Heart right ventricle (tissue), 16 donors: ENCODE measurements around the gene FBXL13. TPM values are rescaled to one million over a fixed set of nuclear protein-coding genes. Genes with fewer than 3 reads are reported as not detected.

Experiments used
- ATAC-seq, 8 donors: fragments of 200-7000 bp; cut with Tn5 transposase; one replicate each; pipeline ENCODE4 v1.9.1; 2020; ENCODE audit warnings: mild to moderate bottlenecking in 8 of 8, moderate library complexity in 8 of 8, moderate number of reproducible peaks in 1 of 8
- DNase-seq, 2 donors: peaks; one replicate each; pipeline ENCODE4 v3.0.0-alpha.2; 2020
- H3K27ac ChIP-seq, 10 donors: fragments of 200-600 bp; sonication (generic) in 2 of 10; one replicate each; pipeline versions ENCODE4 v1.5.0 to v1.8.0; 2020 to 2022; ENCODE audit warnings: mild to moderate bottlenecking in 3 of 10
- H3K27me3 ChIP-seq, 7 donors: fragments of 200-600 bp; one replicate each; pipeline ENCODE4 v1.8.0; 2021 to 2022; ENCODE audit warnings: mild to moderate bottlenecking in 2 of 7
- H3K36me3 ChIP-seq, 9 donors: fragments of 200-600 bp; sonication (generic) in 1 of 9; one replicate each; pipeline versions ENCODE4 v1.5.0 to v1.8.0; 2020 to 2022; ENCODE audit warnings: mild to moderate bottlenecking in 2 of 9
- H3K4me1 ChIP-seq, 9 donors: fragments of 200-600 bp; sonication (generic) in 1 of 9; one replicate each; pipeline versions ENCODE4 v1.5.0 to v1.8.0; 2020 to 2022; ENCODE audit warnings: mild to moderate bottlenecking in 4 of 9
- H3K4me3 ChIP-seq, 10 donors: fragments of 200-600 bp; sonication (generic) in 2 of 10; one replicate each; pipeline versions ENCODE4 v1.5.0 to v1.8.0; 2020 to 2022; ENCODE audit warnings: mild to moderate bottlenecking in 7 of 10, moderate library complexity in 2 of 10
- H3K9me3 ChIP-seq, 11 donors: fragments of 200-600 bp in 10 of 11; sonication (generic) in 2 of 11; one replicate each; pipeline versions ENCODE4 v1.5.0 to v1.8.0; 2013 to 2022; ENCODE audit warnings: mild to moderate bottlenecking in 2 of 11, control low read depth in 1 of 11, moderate library complexity in 1 of 11
- CTCF ChIP-seq, 9 donors: fragments of 200-600 bp; sonication (generic) in 2 of 9; IDR thresholded peaks; one replicate each; pipeline versions ENCODE4 v1.5.0 to v1.8.0; 2021 to 2022; ENCODE audit warnings: antibody characterized with exemption in 9 of 9, mild to moderate bottlenecking in 5 of 9, moderate library complexity in 1 of 9
- WGBS, 2 donors: extraction: QIAGEN DNeasy Blood & Tissue Kit; methylation state at CpG; one replicate each; pipeline ENCODE4 v1.1.7; 2013; ENCODE audit warnings: inconsistent platforms in 1 of 2; 5-methylcytosine and 5-hydroxymethylcytosine counted together
- intact Hi-C, 10 donors: fragments of 100-400 bp; cut with DNase I; formaldehyde crosslinking; loops; one replicate each; pipeline versions ENCODE4 v1.11.1 to v1.14.2; 2022
- long read RNA-seq, 3 donors: library from polyadenylated mRNA; unstranded; transcript quantifications; one replicate each; pipeline ENCODE4 v2.0.0, GENCODE V29; 2020 to 2021
- polyA plus RNA-seq, 2 donors: library from polyadenylated mRNA; stranded (reverse); fragments of 200-250 nt; gene quantifications; one replicate each; pipeline ENCODE4 v1.2.3, GENCODE V29; 2013
- total RNA-seq, 10 donors: library from RNA; stranded (reverse); fragmentation: NEBNext Ultra II Directional in 3 of 10; extraction: Animal tissue kit (Norgen Biotek cat#: 25700) in 3 of 10; gene quantifications; one replicate each; pipeline versions ENCODE4 v1.2.1 to v1.2.4, GENCODE V29; 2021 to 2023
- donor health status: Arrhythmogenic right ventricular cardiomyopathy.
- donor health status: ischemic (EF 13 %, LVEDD 7.1; RV severe dilation, severe dysfunction).
- donor health status: healthy with polysubstance abuse.
- donor health status: DM: no; HTN: yes; CAD: no.
- donor health status: DM: no; HTN: no; CAD: no.
- donor health status: ischemic (EF 25% LVEDD 6.9; RV normal size, moderate dysfunction).
- donor health status: ischemic (EF 25% LVEDD 5.7; RV mildly dilated, moderate dysfunction).
- donor health status: healthy.
- donor health status: DM: yes; HTN: yes; CAD: no.
- donor health status: Ischemic cardiomyopathy.
- donor health status: ischemic (EF 35%, LVEDD 5.7; RV mildly dilated, moderate dysfunction).
- donor health status: nonischemic (EF 11% LVEDD 7.7; RV severe dilation, severe dysfunction).
- donor health status: DM: yes; HTN: yes; CAD: no.
- donor health status: PGD.
- donor health status: ischemic (EF 29% LVEDD 5.4; RV normal size, mild dysfunction).
- donor health status: nonischemic (EF 23%, LVEDD 6.1; RV moderate dilation, normal function).

Gene FBXL13
- total RNA-seq, result under 1 TPM; 0.28 to 0.87 (median 0.45) TPM
- under 1 TPM in 1 of 2 donors, not detected in 1; 0.12 TPM for polyA plus RNA-seq
- long read RNA-seq, donor 1, partial matches to known transcripts, result 0 of 1 reads
- long read RNA-seq, donor 1, other reads (novel, unspliced or antisense), result 1 of 1 reads
- long read RNA-seq, donor 2, partial matches to known transcripts, result 0 of 1 reads
- long read RNA-seq, donor 2, other reads (novel, unspliced or antisense), result 1 of 1 reads
- long read RNA-seq, donor 3, partial matches to known transcripts, result 0 of 2 reads
- long read RNA-seq, donor 3, other reads (novel, unspliced or antisense), result 2 of 2 reads

- intact Hi-C loops, result loop anchor here in 4 of 10 donors (1.0 to 10.0 kb wide), 4 partner anchors 70 to 327 kb away; partner anchors contain the start of genes FAM185A (in 3 of the 4) and NAPEPLD (in 3 of the 4)
- ATAC-seq (peak; percentile 95 to 98 (median 97)), DNase-seq (peak; percentile 90 to 92)
- Histone ChIP-seq H3K36me3 (peaks cover 0 to 11% (median 0%) of the 10 kb centered on the region in 9 donors), H3K9me3 (no peaks in the 10 kb centered on the region), H3K27ac (peak within 1 kb of the TSS; percentile 87 to 97 (median 92)), H3K4me3 (peak within 1 kb of the TSS; percentile 67 to 91 (median 76)), H3K27me3 (no peaks in the 10 kb centered on the region), H3K4me1 (peaks cover 0 to 31% (median 18%) of the 10 kb centered on the region in 9 donors)
- peak in 6 of 9 donors; percentile 11 to 57 (median 38) for TF ChIP-seq CTCF (IDR thresholded peaks at IDR 0.05)
- 0 to 2% methylated on average over 80 to 83 of the region's 83 CpGs for WGBS, 2 donors
These were observed at the start of gene FBXL13, which contains the start of gene ARMC10 for GRCh38 chr7:103074519-103075336. TSS of gene FBXL13 (minus strand) at chr7:103074796. TSS of gene ARMC10 (plus strand) at chr7:103075140. CDS start at chr7:103075273, 133 bp downstream.

DNA sequence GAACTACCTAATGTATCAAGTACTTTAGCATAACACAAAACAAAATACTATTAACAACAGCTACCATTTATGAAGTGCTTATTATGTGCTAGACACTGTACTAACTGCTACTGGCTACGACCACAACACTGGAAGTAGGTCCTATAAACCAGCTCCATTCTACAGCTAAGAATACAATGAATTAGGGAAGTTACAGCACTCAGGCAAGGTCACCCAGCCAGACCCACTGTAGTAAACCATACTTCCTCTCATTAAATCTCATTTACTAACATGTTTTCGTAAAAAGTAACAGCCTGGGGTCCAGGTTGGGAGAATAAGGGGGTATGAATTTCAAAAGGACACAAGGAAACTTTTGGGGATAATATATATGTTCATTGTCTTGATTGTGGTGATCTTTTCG, 48.9 kb upstream of the FBXL13 start:
- TF ChIP-seq CTCF (IDR thresholded peaks at IDR 0.05), result no peak
- H3K36me3 ChIP-seq, result peaks cover 0 to 91% (median 22%) of the 10 kb centered on the region in 9 donors

DNA sequence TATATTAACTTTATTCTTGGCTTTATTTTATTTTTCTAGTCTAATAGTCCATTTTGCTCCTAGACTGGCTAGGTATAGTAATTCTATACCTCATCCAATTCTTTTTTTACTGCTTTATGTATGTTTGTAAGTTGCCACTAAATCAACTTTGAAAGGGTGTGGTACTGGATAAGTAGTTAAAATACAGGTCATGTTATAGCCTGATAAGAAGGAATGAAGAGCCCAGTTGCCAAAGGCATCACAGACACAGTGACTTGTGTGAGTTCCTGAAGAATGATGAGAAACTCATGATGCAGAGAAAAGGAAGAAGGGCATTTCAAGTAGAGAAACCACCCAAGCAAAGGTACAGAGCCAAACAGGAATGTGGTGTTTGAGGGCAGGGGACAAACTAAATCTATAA, 47.0 kb upstream of the FBXL13 start:
- intact Hi-C loops, result no loop called here
- H3K4me1 ChIP-seq, result no peaks in the 10 kb centered on the region
- no peaks in the 10 kb centered on the region for H3K9me3 ChIP-seq
- H3K4me3 ChIP-seq, result no peak overlapping the region
- H3K27ac ChIP-seq, result no peak overlapping the region
- DNase-seq, result no peak
- H3K36me3 ChIP-seq, result peaks cover 0 to 91% (median 22%) of the 10 kb centered on the region in 9 donors
- ATAC-seq, result no peak
- TF ChIP-seq CTCF (IDR thresholded peaks at IDR 0.05), result no peak
- H3K27me3 ChIP-seq, result no peaks in the 10 kb centered on the region

More for the DNA sequence above, 48.9 kb upstream of the FBXL13 start:
- Histone ChIP-seq H3K27ac (no peak overlapping the region), H3K4me3 (no peak overlapping the region), H3K27me3 (no peaks in the 10 kb centered on the region), H3K4me1 (no peaks in the 10 kb centered on the region), H3K9me3 (no peaks in the 10 kb centered on the region)
- no peak for ATAC-seq
- intact Hi-C loops, result no loop called here
- WGBS, 2 donors, result 63 to 77% methylated on average over 3 of the region's 3 CpGs
- no peak for DNase-seq

GRCh38 chr7:103120362-103120761, 45.8 kb upstream of the FBXL13 start:
- no peak for TF ChIP-seq CTCF (IDR thresholded peaks at IDR 0.05)
- ATAC-seq (no peak), DNase-seq (no peak)
- intact Hi-C loops, result no loop called here
- Histone ChIP-seq H3K4me3 (no peak overlapping the region), H3K27ac (no peak overlapping the region), H3K36me3 (peaks cover 0 to 83% (median 16%) of the 10 kb centered on the region in 9 donors), H3K27me3 (no peaks in the 10 kb centered on the region), H3K9me3 (no peaks in the 10 kb centered on the region), H3K4me1 (no peaks in the 10 kb centered on the region)
- WGBS, 2 donors, result 91 to 100% methylated on average over 1 of the region's 1 CpG
